Thyroid gland (tissue), 4 donors: ENCODE data around the gene SEC22A. TPM values are rescaled to one million over a fixed set of nuclear protein-coding genes. Genes with fewer than 3 reads are reported as not detected.

Source experiments
- DNase-seq, 2 donors: peaks; one replicate each; pipeline ENCODE4 v3.0.0-alpha.2; 2019
- H3K27ac ChIP-seq, 3 donors: fragments of 200-600 bp; sonication (generic); 1 replicate in 2 of 3; 2 replicates in 1 of 3; pipeline ENCODE4 v1.5.1; 2016 to 2019; ENCODE audit warnings: mild to moderate bottlenecking in 1 of 3, moderate library complexity in 1 of 3
- H3K27me3 ChIP-seq: fragments of 200-600 bp; sonication (generic); one replicate; pipeline ENCODE4 v1.5.1; 2019
- H3K36me3 ChIP-seq, 2 donors: fragments of 200-600 bp; sonication (generic); one replicate each; pipeline ENCODE4 v1.5.1; 2016 to 2019
- H3K4me1 ChIP-seq, 2 donors: fragments of 200-600 bp; sonication (generic); one replicate each; pipeline ENCODE4 v1.5.1; 2017 to 2019
- H3K4me3 ChIP-seq, 3 donors: fragments of 200-600 bp; sonication (generic); replicated peaks in 1 of 3; 1 replicate in 2 of 3; 2 replicates in 1 of 3; pipeline ENCODE4 v1.5.1; 2016; ENCODE audit warnings: mild to moderate bottlenecking in 1 of 3
- H3K9me3 ChIP-seq: fragments of 200-600 bp; sonication (generic); one replicate; pipeline ENCODE4 v1.5.1; 2017
- POLR2A ChIP-seq, 2 donors: fragments of 450-650 bp; IDR thresholded peaks; one replicate each; pipeline ENCODE4 v1.6.1; 2017; ENCODE audit warnings: antibody characterized with exemption in 2 of 2, mild to moderate bottlenecking in 2 of 2, moderate library complexity in 1 of 2
- WGBS, 2 donors: methylation state at CpG; one replicate each; pipeline ENCODE4 v1.1.5; 2017; 5-methylcytosine and 5-hydroxymethylcytosine counted together
- intact Hi-C: fragments of 100-400 bp; cut with DNase I; formaldehyde crosslinking; loops from one replicate; pipeline ENCODE4 v1.15.1; 2023
- total RNA-seq, 4 donors: library from RNA; depleted of rRNA; stranded (reverse); fragments of >200 nt; gene quantifications; one replicate each; pipeline ENCODE4 v1.2.3, GENCODE V29; 2016
- TF ChIP-seq, protein P1 (sequence below), 6 experiments: fragments of 200-600 bp in 3 of 6; fragments of 450-650 bp in 3 of 6; sonication (generic) in 3 of 6; IDR thresholded peaks; one replicate each; pipeline ENCODE4 v1.5.1; 2016 to 2019; ENCODE audit warnings: antibody characterized with exemption in 6 of 6, mild to moderate bottlenecking in 2 of 6, inconsistent platforms in 1 of 6, moderate library complexity in 1 of 6

The SEC22A gene
- total RNA-seq, 4 donors from 2014 or later = 22.4 to 45.2 (median 33.6) TPM

DNA sequence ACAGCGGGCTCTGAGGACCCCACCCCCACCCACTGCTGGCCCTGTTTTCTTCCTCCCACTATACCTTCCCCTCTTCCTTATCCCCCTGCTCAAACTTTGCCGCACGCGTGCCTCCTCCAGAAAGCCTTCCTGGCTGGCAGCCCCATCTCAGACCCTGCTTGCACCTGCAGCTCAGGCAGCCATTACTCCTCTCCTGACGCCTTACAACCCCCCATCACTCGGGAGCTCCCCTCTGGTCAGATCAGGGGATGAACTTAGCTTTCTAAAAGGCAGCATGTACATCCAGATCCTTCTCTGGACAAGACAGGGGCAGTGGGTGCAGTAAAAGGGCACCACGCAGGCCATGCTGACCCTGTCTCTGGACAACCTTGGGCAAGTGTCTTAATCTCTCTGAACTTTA lies 94.5 kb downstream of the SEC22A start:
- no peak overlapping the region for H3K4me3 ChIP-seq
- H3K36me3 ChIP-seq = no peaks in the 10 kb centered on the region
- no peak overlapping the region for H3K27ac ChIP-seq
- H3K4me1 ChIP-seq = no peaks in the 10 kb centered on the region
- H3K27me3 ChIP-seq = no peaks in the 10 kb centered on the region
- H3K9me3 ChIP-seq = no peaks in the 10 kb centered on the region
- WGBS, 2 donors = 89 to 90% methylated on average over 7 of the region's 7 CpGs
- DNase-seq = no peak
- intact Hi-C loops = no loop called here
- TF ChIP-seq, protein P1, sequence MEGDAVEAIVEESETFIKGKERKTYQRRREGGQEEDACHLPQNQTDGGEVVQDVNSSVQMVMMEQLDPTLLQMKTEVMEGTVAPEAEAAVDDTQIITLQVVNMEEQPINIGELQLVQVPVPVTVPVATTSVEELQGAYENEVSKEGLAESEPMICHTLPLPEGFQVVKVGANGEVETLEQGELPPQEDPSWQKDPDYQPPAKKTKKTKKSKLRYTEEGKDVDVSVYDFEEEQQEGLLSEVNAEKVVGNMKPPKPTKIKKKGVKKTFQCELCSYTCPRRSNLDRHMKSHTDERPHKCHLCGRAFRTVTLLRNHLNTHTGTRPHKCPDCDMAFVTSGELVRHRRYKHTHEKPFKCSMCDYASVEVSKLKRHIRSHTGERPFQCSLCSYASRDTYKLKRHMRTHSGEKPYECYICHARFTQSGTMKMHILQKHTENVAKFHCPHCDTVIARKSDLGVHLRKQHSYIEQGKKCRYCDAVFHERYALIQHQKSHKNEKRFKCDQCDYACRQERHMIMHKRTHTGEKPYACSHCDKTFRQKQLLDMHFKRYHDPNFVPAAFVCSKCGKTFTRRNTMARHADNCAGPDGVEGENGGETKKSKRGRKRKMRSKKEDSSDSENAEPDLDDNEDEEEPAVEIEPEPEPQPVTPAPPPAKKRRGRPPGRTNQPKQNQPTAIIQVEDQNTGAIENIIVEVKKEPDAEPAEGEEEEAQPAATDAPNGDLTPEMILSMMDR (IDR thresholded peaks at IDR 0.05) = no peak
- no peak for TF ChIP-seq POLR2A (IDR thresholded peaks at IDR 0.05)

DNA sequence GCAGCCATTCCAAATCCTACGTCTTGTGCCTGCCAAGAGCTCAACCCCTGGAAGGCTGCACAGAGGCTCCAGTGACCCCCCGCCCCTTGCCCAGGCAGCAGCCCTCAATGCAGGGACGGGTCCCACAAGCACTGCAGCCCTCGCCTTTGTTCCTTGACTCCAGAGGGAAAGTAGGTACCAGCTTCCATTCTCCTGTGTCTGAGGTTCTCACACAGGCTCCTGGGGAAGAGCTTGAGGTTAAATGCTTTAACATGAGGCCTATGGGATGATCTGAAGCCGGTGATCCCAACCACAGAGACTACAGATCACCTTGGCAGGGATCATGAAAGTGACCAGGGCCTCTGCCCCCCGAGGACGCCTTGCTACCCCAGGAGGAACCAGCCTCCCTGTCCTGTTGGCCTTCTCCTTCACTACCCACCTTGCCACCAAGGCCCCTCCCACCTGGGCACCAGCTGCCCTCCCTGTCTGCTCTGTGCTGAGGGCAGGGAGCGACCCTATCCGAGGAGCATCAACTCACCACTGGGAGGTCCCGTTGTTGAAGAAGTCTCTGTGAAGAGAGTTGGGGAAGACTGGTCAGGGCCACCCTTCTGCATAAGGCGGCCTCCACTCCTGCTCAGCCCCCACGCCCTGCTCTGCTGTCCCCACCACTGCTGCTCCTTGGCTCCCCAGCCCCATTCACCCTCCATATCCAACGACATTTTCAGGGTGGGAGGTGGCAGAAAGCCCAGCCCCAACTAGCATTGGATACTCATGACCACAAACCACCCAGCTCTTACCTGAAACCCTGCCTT lies 95.3 kb downstream of the SEC22A start:
- no peaks in the 10 kb centered on the region for H3K9me3 ChIP-seq
- no peak for TF ChIP-seq POLR2A (IDR thresholded peaks at IDR 0.05)
- TF ChIP-seq, protein P1 (IDR thresholded peaks at IDR 0.05) = no peak
- intact Hi-C loops = no loop called here
- no peaks in the 10 kb centered on the region for H3K4me1 ChIP-seq
- H3K36me3 ChIP-seq = no peaks in the 10 kb centered on the region
- no peak for DNase-seq
- H3K27ac ChIP-seq = no peak overlapping the region
- WGBS, 2 donors = 81 to 84% methylated on average over 11 to 12 of the region's 13 CpGs
- no peak overlapping the region for H3K4me3 ChIP-seq
- no peaks in the 10 kb centered on the region for H3K27me3 ChIP-seq

DNA sequence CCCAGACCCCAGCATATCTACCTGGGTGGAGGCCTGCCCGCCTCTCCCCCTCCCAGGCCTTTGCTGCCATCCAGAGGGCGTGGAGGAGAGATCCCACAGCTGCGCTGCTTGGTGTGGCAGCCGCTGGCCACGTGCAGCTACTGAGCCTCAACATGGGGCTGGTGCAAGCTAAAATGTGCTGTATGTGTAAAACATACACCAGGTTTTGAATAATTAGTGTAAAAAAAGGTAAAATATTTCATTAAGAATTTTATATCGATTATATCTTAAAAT lies 95.8 kb downstream of the SEC22A start:
- no peak for DNase-seq
- WGBS, 2 donors = 74 to 79% methylated on average over 6 of the region's 6 CpGs
- Histone ChIP-seq H3K36me3 (no peaks in the 10 kb centered on the region), H3K27ac (no peak overlapping the region), H3K27me3 (no peaks in the 10 kb centered on the region), H3K4me1 (no peaks in the 10 kb centered on the region), H3K9me3 (no peaks in the 10 kb centered on the region), H3K4me3 (no peak overlapping the region)
- intact Hi-C loops = no loop called here
- TF ChIP-seq POLR2A (IDR thresholded peaks at IDR 0.05) = no peak
- TF ChIP-seq, protein P1 (IDR thresholded peaks at IDR 0.05) = no peak

DNA sequence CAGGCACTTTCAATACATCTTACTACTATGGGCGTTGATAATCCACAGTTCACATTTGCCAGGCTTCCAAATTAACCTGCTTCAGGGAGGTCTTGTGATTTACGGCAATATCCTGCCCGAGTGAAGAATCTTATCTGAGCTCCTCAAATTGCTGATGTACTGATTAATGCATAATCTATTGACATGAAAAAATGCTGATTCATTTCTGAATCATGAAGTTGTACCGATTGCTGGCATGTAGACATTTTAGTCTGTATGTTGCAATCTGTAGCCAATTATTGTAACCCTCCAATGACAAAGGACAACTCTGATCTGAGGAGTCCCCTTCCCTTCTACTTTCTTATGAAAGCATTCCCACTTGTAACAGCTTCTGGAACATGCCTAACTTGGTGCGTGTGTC lies 97.2 kb downstream of the SEC22A start:
- H3K4me3 ChIP-seq = no peak overlapping the region
- H3K27ac ChIP-seq = no peak overlapping the region
- H3K36me3 ChIP-seq = no peaks in the 10 kb centered on the region
- intact Hi-C loops = no loop called here
- H3K9me3 ChIP-seq = no peaks in the 10 kb centered on the region
- WGBS, 2 donors = 92 to 93% methylated on average over 5 of the region's 5 CpGs
- no peak for DNase-seq
- H3K27me3 ChIP-seq = no peaks in the 10 kb centered on the region
- no peaks in the 10 kb centered on the region for H3K4me1 ChIP-seq
- TF ChIP-seq, protein P1 (IDR thresholded peaks at IDR 0.05) = no peak
- no peak for TF ChIP-seq POLR2A (IDR thresholded peaks at IDR 0.05)

DNA sequence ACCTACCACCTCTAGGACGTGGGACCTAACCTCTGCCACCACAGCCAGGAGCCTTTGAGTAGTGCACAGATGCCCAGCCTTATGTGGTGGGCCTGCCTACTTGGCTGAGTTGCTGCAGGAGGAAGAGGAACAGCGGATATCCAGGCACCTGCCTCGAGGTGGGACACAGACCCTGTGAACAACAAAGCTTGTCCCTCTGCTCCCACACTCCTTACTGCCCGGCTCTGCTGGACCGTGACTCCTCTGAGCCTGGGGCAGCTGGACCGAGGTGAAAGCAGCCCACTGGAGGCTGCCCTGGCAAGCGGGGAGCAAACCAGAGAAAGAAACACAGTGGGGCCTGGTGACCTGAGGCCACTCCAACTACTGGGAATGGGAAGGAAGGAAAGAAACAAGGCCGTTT lies 97.8 kb downstream of the SEC22A start:
- intact Hi-C loops = no loop called here
- Histone ChIP-seq H3K27ac (no peak overlapping the region), H3K4me1 (no peaks in the 10 kb centered on the region), H3K9me3 (no peaks in the 10 kb centered on the region), H3K4me3 (no peak overlapping the region), H3K36me3 (no peaks in the 10 kb centered on the region), H3K27me3 (no peaks in the 10 kb centered on the region)
- TF ChIP-seq, protein P1 (IDR thresholded peaks at IDR 0.05) = no peak
- TF ChIP-seq POLR2A (IDR thresholded peaks at IDR 0.05) = no peak
- no peak for DNase-seq
- WGBS, 2 donors = 69 to 72% methylated on average over 5 to 7 of the region's 8 CpGs
